Rectal smooth muscle tissue (tissue), 1 donor: ENCODE results near the gene GATA5.

ENCODE experiments used
- H3K27ac ChIP-seq: one replicate; pipeline ENCODE4 v1.7.0; 2013; ENCODE audit warnings: low read depth, low read length, inconsistent platforms
- H3K27me3 ChIP-seq: one replicate; pipeline ENCODE4 v1.7.0; 2013; ENCODE audit warnings: low read length; ENCODE audit not compliant: control insufficient read depth, insufficient read depth
- H3K36me3 ChIP-seq: one replicate; pipeline ENCODE4 v1.7.0; 2013; ENCODE audit warnings: low read length; ENCODE audit not compliant: control insufficient read depth, insufficient read depth
- H3K4me1 ChIP-seq: one replicate; pipeline ENCODE4 v1.7.0; 2013; ENCODE audit warnings: low read length; ENCODE audit not compliant: control insufficient read depth, insufficient read depth
- H3K4me3 ChIP-seq: one replicate; pipeline ENCODE4 v1.7.0; 2013; ENCODE audit warnings: low read length
- H3K9ac ChIP-seq: one replicate; pipeline ENCODE4 v1.7.0; 2013; ENCODE audit warnings: low read length

GATA5 gene

DNA sequence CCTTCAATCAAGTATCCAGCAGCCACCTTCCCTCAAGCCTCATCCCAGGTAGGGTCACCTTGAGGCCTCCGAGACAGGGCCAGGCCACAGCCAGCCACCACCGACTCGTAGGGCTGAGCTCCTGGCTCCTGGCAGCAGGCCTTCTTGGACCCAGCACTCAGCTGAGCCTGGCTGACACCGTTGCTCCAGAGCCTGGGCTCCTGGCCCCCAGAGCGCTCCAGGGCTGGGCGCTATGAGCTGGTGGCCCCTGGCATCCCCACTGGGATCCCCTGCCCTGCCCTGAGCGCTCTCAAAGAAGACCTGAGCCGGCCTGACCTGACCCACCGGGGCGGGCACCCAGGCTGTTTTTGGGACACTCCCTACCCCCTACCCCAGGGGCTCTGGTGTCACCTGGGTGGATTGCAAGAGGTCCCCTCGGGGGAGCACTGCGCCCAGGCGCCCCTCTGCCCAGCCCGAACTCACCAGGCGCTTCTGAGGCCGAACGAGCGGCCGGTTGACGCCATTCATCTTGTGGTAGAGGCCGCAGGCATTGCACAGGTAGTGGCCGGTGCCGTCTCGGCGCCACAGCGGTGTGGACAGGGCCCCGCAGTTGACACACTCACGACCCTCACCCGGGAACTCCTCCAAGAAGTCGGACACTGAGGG, 2.7 kb downstream of the GATA5 start:
- Histone ChIP-seq H3K9ac (no peak overlapping the region), H3K4me3 (no peak overlapping the region), H3K36me3 (no peaks in the 10 kb centered on the region), H3K4me1 (no peaks in the 10 kb centered on the region), H3K27me3 (peaks cover 30% of the 10 kb centered on the region), H3K27ac (no peak overlapping the region)

DNA sequence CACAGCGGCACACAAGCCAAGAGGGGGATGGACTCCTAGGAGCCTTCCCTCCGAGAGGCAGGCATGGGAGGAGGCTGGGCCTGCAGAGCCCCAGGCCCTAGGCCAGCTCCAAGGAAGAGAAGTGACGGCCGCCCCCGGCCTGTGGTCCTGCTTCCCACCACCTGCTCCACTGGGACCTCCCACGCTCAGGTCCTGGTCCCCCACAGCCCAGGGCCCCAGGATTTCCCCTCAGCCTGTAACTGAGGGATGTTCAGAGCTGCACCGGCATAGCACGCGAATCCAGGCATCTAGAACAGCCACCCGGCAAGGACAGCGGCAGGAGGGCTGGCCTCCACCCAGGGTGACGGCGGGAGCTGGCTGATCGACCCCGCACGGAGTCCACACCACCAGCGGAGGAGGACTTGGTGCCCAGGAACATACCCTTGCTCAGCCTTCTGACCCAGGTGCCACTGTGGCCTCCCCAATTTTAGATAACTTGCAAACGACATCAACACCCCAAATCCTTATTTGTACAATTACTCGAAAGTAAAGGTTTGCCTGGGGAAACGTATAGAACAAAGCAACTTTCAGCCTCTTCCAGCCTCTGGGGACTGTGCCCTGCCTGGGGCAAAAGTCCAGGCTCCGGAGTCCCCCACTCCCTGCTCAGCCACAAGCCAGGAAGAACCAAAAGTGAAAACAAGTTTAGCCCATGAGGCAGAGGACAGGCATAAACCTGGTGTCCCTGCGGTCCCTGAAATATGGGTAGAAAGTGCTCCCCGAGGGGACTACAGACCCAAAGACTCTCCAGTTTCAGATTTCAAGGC, 3.5 kb downstream of the GATA5 start:
- H3K27me3 ChIP-seq = peaks cover 24% of the 10 kb centered on the region
- H3K4me3 ChIP-seq = no peak overlapping the region
- H3K9ac ChIP-seq = no peak overlapping the region
- H3K4me1 ChIP-seq = no peaks in the 10 kb centered on the region
- H3K36me3 ChIP-seq = no peaks in the 10 kb centered on the region
- no peak overlapping the region for H3K27ac ChIP-seq

DNA sequence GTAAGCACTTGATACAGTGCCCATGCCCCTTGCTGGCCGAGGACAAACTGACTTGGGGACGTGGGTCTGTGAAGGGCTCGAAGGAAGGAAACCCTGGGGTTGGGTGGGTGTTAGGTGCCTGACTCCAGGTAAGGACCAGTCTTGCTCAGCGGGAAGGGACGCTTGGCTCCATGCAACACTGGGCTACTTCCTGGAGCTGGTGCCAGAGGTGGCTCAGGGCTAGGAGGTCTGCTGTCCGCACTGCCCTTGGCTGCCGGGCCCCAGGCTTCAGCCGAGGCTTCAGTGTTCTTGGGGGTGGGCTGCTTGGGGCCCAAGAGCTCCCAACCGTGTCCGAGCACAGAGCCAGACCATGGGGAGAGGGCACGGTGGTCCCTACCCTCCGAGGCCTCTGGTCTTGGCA, 5.3 kb downstream of the GATA5 start:
- Histone ChIP-seq H3K27me3 (peaks cover 20% of the 10 kb centered on the region), H3K4me3 (no peak overlapping the region), H3K36me3 (no peaks in the 10 kb centered on the region), H3K27ac (no peak overlapping the region), H3K9ac (no peak overlapping the region), H3K4me1 (no peaks in the 10 kb centered on the region)

DNA sequence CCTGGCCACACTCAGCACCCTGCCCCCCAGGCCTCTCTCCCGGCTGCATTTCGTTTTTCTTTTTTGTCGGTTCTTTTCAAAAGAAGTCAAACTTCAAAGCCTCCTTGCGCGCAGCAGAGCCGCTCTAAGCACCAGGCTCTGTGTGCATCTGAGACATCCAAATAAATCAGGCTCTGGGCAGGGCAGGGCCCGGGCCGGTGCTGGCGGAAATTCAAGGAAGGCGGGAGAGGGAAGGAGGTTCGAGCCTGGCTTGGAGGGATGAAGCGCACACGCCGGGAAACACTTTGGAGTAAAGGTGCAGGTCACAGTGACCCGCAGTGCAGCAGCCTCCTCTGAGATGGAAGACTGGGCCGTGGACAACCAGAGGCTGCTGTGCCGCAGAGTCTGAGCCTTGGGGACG, 5.8 kb downstream of the GATA5 start:
- Histone ChIP-seq H3K36me3 (no peaks in the 10 kb centered on the region), H3K4me1 (no peaks in the 10 kb centered on the region), H3K27me3 (peaks cover 17% of the 10 kb centered on the region), H3K9ac (no peak overlapping the region), H3K4me3 (no peak overlapping the region), H3K27ac (no peak overlapping the region)

GRCh38 chr20:62469352-62469751, 6.4 kb downstream of the GATA5 start:
- Histone ChIP-seq H3K27me3 (peaks cover 13% of the 10 kb centered on the region), H3K27ac (no peak overlapping the region), H3K9ac (no peak overlapping the region), H3K4me1 (no peaks in the 10 kb centered on the region), H3K4me3 (no peak overlapping the region), H3K36me3 (no peaks in the 10 kb centered on the region)

GRCh38 chr20:62466806-62467537, 8.8 kb downstream of the GATA5 start:
- H3K27ac ChIP-seq = no peak overlapping the region
- no peak overlapping the region for H3K9ac ChIP-seq
- H3K4me3 ChIP-seq = no peak overlapping the region
- no peaks in the 10 kb centered on the region for H3K4me1 ChIP-seq
- peaks cover 5% of the 10 kb centered on the region for H3K27me3 ChIP-seq
- H3K36me3 ChIP-seq = no peaks in the 10 kb centered on the region

DNA sequence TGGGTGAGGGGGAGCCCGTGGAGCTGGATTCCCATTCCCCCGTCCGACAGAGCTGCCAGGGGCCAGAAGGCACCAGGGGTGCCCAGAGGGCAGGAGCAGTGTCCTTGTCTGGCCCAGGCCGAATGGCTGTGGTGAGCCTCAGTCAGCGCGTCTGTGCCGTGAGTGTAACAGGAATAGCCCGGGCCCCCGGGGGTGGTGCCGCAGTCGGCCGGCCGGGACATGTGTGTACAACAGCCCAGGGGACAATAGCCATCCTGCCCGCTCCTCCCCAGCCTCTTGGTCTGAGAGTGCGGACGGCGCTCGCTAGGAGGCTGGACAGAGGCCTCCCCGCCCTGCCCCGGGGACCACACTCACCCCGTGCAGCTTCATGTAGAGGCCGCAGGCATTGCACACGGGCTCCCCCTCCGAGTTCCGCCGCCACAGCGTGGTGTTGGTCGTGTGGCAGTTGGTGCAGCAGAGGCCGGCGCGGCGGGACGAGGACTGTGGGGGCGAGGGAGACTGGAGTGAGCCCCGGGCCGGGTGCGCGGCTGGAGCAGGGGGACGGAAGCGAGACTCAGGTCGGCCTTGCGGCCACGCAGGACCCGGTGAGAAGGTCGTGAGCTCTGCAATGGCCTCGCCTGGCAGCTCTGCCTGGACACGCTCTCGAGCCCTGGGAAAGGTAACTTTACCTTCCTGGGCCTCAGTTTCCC, 9.6 kb downstream of the GATA5 start:
- Histone ChIP-seq H3K36me3 (no peaks in the 10 kb centered on the region), H3K4me1 (no peaks in the 10 kb centered on the region), H3K9ac (no peak overlapping the region), H3K4me3 (no peak overlapping the region), H3K27me3 (peaks cover 5% of the 10 kb centered on the region), H3K27ac (no peak overlapping the region)

- H3K4me1 ChIP-seq = no peaks in the 10 kb centered on the region
- no peaks in the 10 kb centered on the region for H3K36me3 ChIP-seq
- no peak overlapping the region for H3K9ac ChIP-seq
- H3K27ac ChIP-seq = no peak overlapping the region
- no peak overlapping the region for H3K4me3 ChIP-seq
- H3K27me3 ChIP-seq = no peaks in the 10 kb centered on the region
These were observed 10.8 kb downstream of the GATA5 start for GRCh38 chr20:62464990-62465389.

DNA sequence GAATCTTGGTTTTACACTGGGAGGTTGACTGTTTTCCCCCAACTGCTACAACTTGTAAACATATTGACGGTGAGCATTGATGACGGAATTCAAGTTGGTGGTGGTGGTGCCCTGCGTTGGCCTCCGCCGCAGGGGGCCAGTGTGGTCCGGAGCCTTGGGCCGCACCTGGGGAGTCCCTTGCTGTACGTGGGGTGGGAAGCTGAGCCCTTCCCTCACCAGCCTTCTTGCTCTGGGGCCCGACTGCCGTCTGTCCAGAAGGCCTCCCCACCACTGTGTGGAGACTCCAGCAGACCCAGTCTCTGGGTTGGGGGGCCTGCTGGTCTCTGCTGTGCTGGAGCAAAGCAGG, 11.4 kb downstream of the GATA5 start:
- H3K9ac ChIP-seq = no peak overlapping the region
- H3K4me1 ChIP-seq = no peaks in the 10 kb centered on the region
- no peaks in the 10 kb centered on the region for H3K27me3 ChIP-seq
- H3K27ac ChIP-seq = no peak overlapping the region
- no peaks in the 10 kb centered on the region for H3K36me3 ChIP-seq
- H3K4me3 ChIP-seq = no peak overlapping the region

DNA sequence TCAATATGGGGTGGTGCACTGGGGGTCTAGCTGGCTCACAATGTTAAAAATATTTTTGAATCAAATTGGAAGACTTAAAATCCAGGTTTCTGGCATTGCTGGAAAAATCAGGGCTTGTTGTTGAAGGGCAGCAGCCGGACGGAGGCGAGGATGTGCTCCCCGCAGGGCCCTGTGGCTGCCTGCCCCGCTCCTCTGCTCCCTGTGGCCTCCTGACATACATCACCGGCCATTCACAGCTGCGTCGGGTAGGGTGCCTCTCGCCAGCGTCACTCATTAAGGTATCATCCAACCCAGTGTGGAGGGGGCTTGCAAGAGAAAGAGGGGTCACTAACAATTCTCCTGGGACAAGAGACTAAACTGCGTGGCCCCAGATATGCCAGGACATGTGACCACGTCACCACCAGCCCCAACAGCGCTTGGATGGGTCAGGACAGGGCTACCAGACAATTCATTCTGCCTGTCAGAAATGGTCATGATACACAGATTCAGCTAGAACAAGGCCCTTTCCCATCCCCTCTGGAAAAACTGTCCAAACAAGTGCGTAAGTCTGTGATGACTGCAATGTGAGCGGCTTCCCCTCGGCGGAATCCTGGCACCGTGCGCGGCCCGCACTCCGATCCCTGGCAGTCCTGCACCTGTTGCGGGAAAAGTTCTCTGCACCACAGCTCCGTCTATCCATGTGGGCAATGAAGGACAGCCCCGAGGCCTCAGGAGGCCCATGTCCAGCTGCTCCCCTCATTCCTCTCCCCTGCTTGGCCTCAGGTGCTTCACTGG, 12.0 kb downstream of the GATA5 start:
- no peak overlapping the region for H3K27ac ChIP-seq
- H3K4me1 ChIP-seq = no peaks in the 10 kb centered on the region
- no peaks in the 10 kb centered on the region for H3K36me3 ChIP-seq
- no peak overlapping the region for H3K4me3 ChIP-seq
- H3K27me3 ChIP-seq = no peaks in the 10 kb centered on the region
- no peak overlapping the region for H3K9ac ChIP-seq

DNA sequence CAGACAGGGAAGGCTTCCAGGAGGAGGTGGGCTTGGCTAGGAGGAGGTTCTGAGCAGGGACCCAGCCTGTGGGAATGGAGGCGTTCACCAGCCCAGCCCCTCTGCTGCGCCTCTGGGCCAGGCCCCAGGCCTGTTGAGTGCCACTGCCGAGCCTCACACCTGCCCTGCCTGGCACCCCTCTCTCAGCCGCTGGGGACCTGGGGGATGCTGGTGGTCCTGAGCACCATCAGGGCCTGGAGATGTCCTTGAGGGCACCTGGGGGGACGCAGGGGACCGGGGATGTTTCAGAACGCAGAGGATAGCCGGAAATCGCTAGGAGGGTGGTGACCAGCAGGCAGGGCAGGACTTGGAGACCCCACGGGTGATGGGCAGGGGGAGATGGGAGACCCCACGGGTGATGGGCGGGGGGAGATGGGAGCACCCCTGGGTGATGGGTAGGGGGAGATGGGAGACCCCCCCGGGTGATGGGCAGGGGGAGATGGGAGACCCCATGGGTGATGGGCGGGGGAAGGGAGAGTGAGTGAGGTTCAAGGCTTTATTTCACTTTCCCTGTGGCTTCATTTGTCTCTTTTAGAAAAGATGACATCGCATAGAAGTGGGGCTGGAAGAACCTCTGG, 12.7 kb downstream of the GATA5 start:
- no peaks in the 10 kb centered on the region for H3K27me3 ChIP-seq
- H3K4me3 ChIP-seq = no peak overlapping the region
- H3K9ac ChIP-seq = no peak overlapping the region
- H3K27ac ChIP-seq = no peak overlapping the region
- no peaks in the 10 kb centered on the region for H3K4me1 ChIP-seq
- H3K36me3 ChIP-seq = no peaks in the 10 kb centered on the region
